ENCODE measurements around the gene ACBD4. TPM values are rescaled to one million over a fixed set of nuclear protein-coding genes. Genes with fewer than 3 reads are reported as not detected.

Gene ACBD4
- total and polyA plus RNA-seq, 2 of the 13 experiments (the other 11 are each of a cell fraction or from before 2014, with no cell fraction given) = 16.1 to 26.9 TPM

- TF ChIP-seq ZBTB33 (CRISPR knock-in tag; IDR thresholded peaks at IDR 0.05) = peak; percentile 96
- TF ChIP-seq ARID4A (CRISPR knock-in tag; IDR thresholded peaks at IDR 0.05; ENCODE audit: borderline replicate concordance) = peak; percentile 93
- TF ChIP-seq FOXC1 (CRISPR knock-in tag; IDR thresholded peaks at IDR 0.05; ENCODE audit: borderline replicate concordance) = peak; percentile 98
- peak; percentile 92 for TF ChIP-seq NRL (CRISPR knock-in tag; IDR thresholded peaks at IDR 0.05; ENCODE audit: borderline replicate concordance)
- peak; percentile 94 for TF ChIP-seq ATF2 (CRISPR knock-in tag; IDR thresholded peaks at IDR 0.05)
- no peak for TF ChIP-seq PREB (CRISPR knock-in tag; IDR thresholded peaks at IDR 0.05)
- TF ChIP-seq ZBTB26 (CRISPR knock-in tag; IDR thresholded peaks at IDR 0.05; ENCODE audit: borderline replicate concordance) = no peak; the same call in none of the 2 replicates
- TF ChIP-seq ZFP36L1 (CRISPR knock-in tag; IDR thresholded peaks at IDR 0.05) = peak; percentile 98
- peak; percentile 67; the same call in 1 of the 2 replicates for TF ChIP-seq NCOA1 (CRISPR knock-in tag; IDR thresholded peaks at IDR 0.05)
- TF ChIP-seq NFE2L2 (IDR thresholded peaks at IDR 0.05; ENCODE audit: low read length) = no peak
- peak; percentile 79; the same call in 1 of the 2 replicates for TF ChIP-seq NKX3-1 (CRISPR knock-in tag; IDR thresholded peaks at IDR 0.05)
- peak; percentile 88 for TF ChIP-seq PITX1 (CRISPR knock-in tag; IDR thresholded peaks at IDR 0.05)
- TF ChIP-seq BRF2 (CRISPR knock-in tag; IDR thresholded peaks at IDR 0.05) = no peak
- peak; percentile 93 for TF ChIP-seq ZBTB42 (CRISPR knock-in tag; IDR thresholded peaks at IDR 0.05)
- TF ChIP-seq ZFP41 (CRISPR knock-in tag; IDR thresholded peaks at IDR 0.05; ENCODE audit: borderline replicate concordance) = no peak
- peak; percentile 60; the same call in 1 of the 2 replicates for TF ChIP-seq PAWR (CRISPR knock-in tag; IDR thresholded peaks at IDR 0.05; ENCODE audit: borderline replicate concordance)
- TF ChIP-seq ZFX (CRISPR knock-in tag; IDR thresholded peaks at IDR 0.05; ENCODE audit: low read depth) = peak; percentile 98
Measured at GRCh38 chr17:45135192-45135977, at the start of gene ACBD4 (continued).
